Upper lobe of left lung (tissue), 4 donors: ENCODE results near the gene VAV3.

Source experiments
- CTCF ChIP-seq, 6 experiments: fragments of 450-650 bp in 4 of 6; fragments of 200-600 bp in 2 of 6; sonication (generic) in 2 of 6; IDR thresholded peaks; one replicate each; pipeline ENCODE4 v1.5.1; 2016 to 2019; ENCODE audit warnings: antibody characterized with exemption in 6 of 6
- POLR2AphosphoS5 ChIP-seq, 2 donors: sonication (generic); formaldehyde crosslinking; IDR thresholded peaks; one replicate each; pipeline ENCODE4 v1.5.1; 2017; ENCODE audit warnings: antibody characterized with exemption in 2 of 2

GRCh38 chr1:107683683-107684082 is 281.3 kb downstream of the VAV3 start:
- TF ChIP-seq CTCF (IDR thresholded peaks at IDR 0.05) (no peak), POLR2AphosphoS5 (IDR thresholded peaks at IDR 0.05) (no peak)
